DND-41 (cell line): ENCODE data around the gene PTPRD.
"Not testable (repeated sequence)": the region's sequence is repeated elsewhere in the genome, so short reads cannot be mapped to it uniquely, and the experiment has no call there.

Experiments used
- ATAC-seq: fragments of 200-7000 bp; cut with Tn5 transposase; 3 replicates; pipeline ENCODE4 v1.9.1; 2021; ENCODE audit warnings: low read depth; ENCODE audit not compliant: insufficient read depth
- DNase-seq: peaks from one replicate; pipeline ENCODE4 v3.0.0-alpha.2; 2020
- H2AFZ ChIP-seq: 2 replicates; pipeline ENCODE4 v1.6.0; 2012; ENCODE audit warnings: low read depth, low read length
- H3K27ac ChIP-seq: 2 replicates; pipeline ENCODE4 v1.5.1; 2012; ENCODE audit warnings: low read length, inconsistent platforms
- H3K27me3 ChIP-seq: fragments of 200-600 bp; sonication (generic); 2 replicates; pipeline ENCODE4 v1.6.0; 2012; ENCODE audit warnings: low read length, mild to moderate bottlenecking, inconsistent platforms; ENCODE audit not compliant: insufficient read depth, poor library complexity
- H3K36me3 ChIP-seq: 2 replicates; pipeline ENCODE4 v1.5.1; 2012; ENCODE audit warnings: low read length, inconsistent platforms; ENCODE audit not compliant: insufficient read depth
- H3K4me1 ChIP-seq: 2 replicates; pipeline ENCODE4 v1.5.1; 2012; ENCODE audit warnings: mild to moderate bottlenecking, low read length; ENCODE audit not compliant: insufficient read depth
- H3K4me2 ChIP-seq: 2 replicates; pipeline ENCODE4 v1.6.0; 2012; ENCODE audit warnings: mild to moderate bottlenecking, moderate library complexity, low read length, inconsistent platforms; ENCODE audit not compliant: insufficient read depth
- H3K4me3 ChIP-seq, 2 experiments: fragments of 200-600 bp in 1 of 2; shearing (Covaris generic) in 1 of 2; 2 replicates each; pipeline ENCODE4 v1.5.1; 2012 to 2016; ENCODE audit warnings: inconsistent platforms in 2 of 2, low read length in 2 of 2, mild to moderate bottlenecking in 2 of 2, low read depth in 1 of 2, moderate library complexity in 1 of 2
- H3K79me2 ChIP-seq: 2 replicates; pipeline ENCODE4 v1.6.0; 2012; ENCODE audit warnings: low read length, inconsistent platforms; ENCODE audit not compliant: insufficient read depth
- H3K9ac ChIP-seq: 2 replicates; pipeline ENCODE4 v1.6.0; 2012; ENCODE audit warnings: low read depth, mild to moderate bottlenecking, inconsistent platforms, low read length, moderate library complexity
- H3K9me3 ChIP-seq: 2 replicates; pipeline ENCODE4 v1.5.1; 2012; ENCODE audit warnings: low read length, moderate library complexity, mild to moderate bottlenecking, inconsistent platforms; ENCODE audit not compliant: insufficient read depth, severe bottlenecking
- H4K20me1 ChIP-seq: 2 replicates; pipeline ENCODE4 v1.6.0; 2012; ENCODE audit warnings: low read length; ENCODE audit not compliant: insufficient read depth
- CTCF ChIP-seq: IDR thresholded peaks from 2 replicates; pipeline ENCODE4 v1.5.1; 2012; ENCODE audit warnings: borderline replicate concordance, low read length, moderate library complexity, mild to moderate bottlenecking; ENCODE audit not compliant: poor library complexity, severe bottlenecking; ENCODE audit errors: extremely low read depth
- EZH2 ChIP-seq: IDR thresholded peaks from 3 replicates; pipeline ENCODE4 v1.6.1; 2012; ENCODE audit warnings: borderline replicate concordance, low read depth, mild to moderate bottlenecking, moderate library complexity, low read length, inconsistent platforms; ENCODE audit not compliant: severe bottlenecking

Gene PTPRD

GRCh38 chr9:9437641-9438040 is 1175.2 kb downstream of the PTPRD start:
- Histone ChIP-seq H3K27ac (no peak overlapping the region), H3K4me2 (no peak overlapping the region), H3K4me3 (no peak overlapping the region), H3K27me3 (no peaks in the 10 kb centered on the region), H3K79me2 (no peaks in the 10 kb centered on the region), H2AFZ (no peak overlapping the region), H3K9ac (no peak overlapping the region), H4K20me1 (no peaks in the 10 kb centered on the region), H3K36me3 (no peaks in the 10 kb centered on the region), H3K4me1 (no peaks in the 10 kb centered on the region), H3K9me3 (no peaks in the 10 kb centered on the region)
- ATAC-seq (no peak), DNase-seq (no peak)
- no peak for TF ChIP-seq CTCF
- no peak for TF ChIP-seq EZH2

- not testable (repeated sequence) for H3K4me2 ChIP-seq, H3K36me3 ChIP-seq, H3K9me3 ChIP-seq, H3K79me2 ChIP-seq, H3K27ac ChIP-seq, DNase-seq, H3K4me1 ChIP-seq, H4K20me1 ChIP-seq, H2AFZ ChIP-seq, ATAC-seq, H3K27me3 ChIP-seq, H3K4me3 ChIP-seq, H3K9ac ChIP-seq
Observed at GRCh38 chr9:9426454-9426853, 1186.3 kb downstream of the PTPRD start.

GRCh38 chr9:9412241-9412640 is 1200.6 kb downstream of the PTPRD start:
- Histone ChIP-seq H3K9ac (no peak overlapping the region), H3K36me3 (no peaks in the 10 kb centered on the region), H3K4me3 (no peak overlapping the region), H3K27ac (no peak overlapping the region), H2AFZ (no peak overlapping the region; the same call in 1 of the 2 replicates), H3K79me2 (no peaks in the 10 kb centered on the region), H3K9me3 (no peaks in the 10 kb centered on the region), H4K20me1 (no peaks in the 10 kb centered on the region), H3K4me2 (no peak overlapping the region), H3K27me3 (no peaks in the 10 kb centered on the region), H3K4me1 (no peaks in the 10 kb centered on the region)
- ATAC-seq: no peak
- no peak for DNase-seq
- TF ChIP-seq CTCF: no peak
- no peak for TF ChIP-seq EZH2

GRCh38 chr9:9410736-9411135 is 1202.1 kb downstream of the PTPRD start:
- Histone ChIP-seq H3K4me1 (no peaks in the 10 kb centered on the region), H3K9ac (no peak overlapping the region), H4K20me1 (no peaks in the 10 kb centered on the region), H2AFZ (no peak overlapping the region), H3K27me3 (no peaks in the 10 kb centered on the region), H3K79me2 (no peaks in the 10 kb centered on the region), H3K4me2 (no peak overlapping the region), H3K4me3 (no peak overlapping the region), H3K27ac (no peak overlapping the region), H3K36me3 (no peaks in the 10 kb centered on the region), H3K9me3 (no peaks in the 10 kb centered on the region)
- no peak for DNase-seq
- ATAC-seq: no peak
- TF ChIP-seq EZH2: no peak
- no peak for TF ChIP-seq CTCF
